Measurements from ENCODE around the gene AK9. TPM values are rescaled to one million over a fixed set of nuclear protein-coding genes. Genes with fewer than 3 reads are reported as not detected.

Gene AK9
- total and polyA plus RNA-seq, 7 experiments from 2014 or later = 5.8 to 19.5 (median 7.3) TPM

GRCh38 chr6:109672839-109673238, 18.2 kb downstream of the AK9 start:
- Histone ChIP-seq H3K36me3 (ENCODE audit: control insufficient read depth in 2 of 3, insufficient read depth in 3 of 3, low read length in 3 of 3) (peaks cover 0 to 7% (median 0%) of the 10 kb centered on the region in 3 experiments), H3K4me3 (ENCODE audit: low read length) (no peak overlapping the region), H3K9me3 (ENCODE audit: control insufficient read depth in 2 of 3, low read length in 3 of 3) (no peaks in the 10 kb centered on the region), H3K27me3 (ENCODE audit: control insufficient read depth in 2 of 2, insufficient read depth in 2 of 2, low read length in 2 of 2) (no peaks in the 10 kb centered on the region), H3K27ac (ENCODE audit: low read depth, low read length) (no peak overlapping the region), H3K4me1 (ENCODE audit: control insufficient read depth in 2 of 2, insufficient read depth in 2 of 2, low read length in 2 of 2) (no peaks in the 10 kb centered on the region)
- no peaks in the 10 kb centered on the region for H3K4me1 Mint-ChIP-seq
- no peak for ATAC-seq
- H3K4me3 Mint-ChIP-seq = no peak overlapping the region
- ChIA-PET CTCF (no interaction called here), POLR2A (no interaction called here)
- H3K27ac Mint-ChIP-seq = no peak overlapping the region
- H3K27me3 Mint-ChIP-seq = no peaks in the 10 kb centered on the region
- no peak for DNase-seq
- H3K36me3 Mint-ChIP-seq = peaks cover 4 to 46% (median 28%) of the 10 kb centered on the region in 5 donors
- intact Hi-C loops (cut with micrococcal nuclease) = no loop called here
- H3K9me3 Mint-ChIP-seq = peaks cover 0 to 5% (median 0%) of the 10 kb centered on the region in 11 donors

- intact Hi-C loops (cut with micrococcal nuclease) = no loop called here
- H3K36me3 Mint-ChIP-seq = peaks cover 4 to 46% (median 28%) of the 10 kb centered on the region in 5 donors
- Histone ChIP-seq H3K4me1 (ENCODE audit: control insufficient read depth in 2 of 2, insufficient read depth in 2 of 2, low read length in 2 of 2) (no peaks in the 10 kb centered on the region), H3K27me3 (ENCODE audit: control insufficient read depth in 2 of 2, insufficient read depth in 2 of 2, low read length in 2 of 2) (no peaks in the 10 kb centered on the region), H3K4me3 (ENCODE audit: low read length) (no peak overlapping the region), H3K36me3 (ENCODE audit: control insufficient read depth in 2 of 3, insufficient read depth in 3 of 3, low read length in 3 of 3) (peaks cover 0 to 7% (median 0%) of the 10 kb centered on the region in 3 experiments), H3K27ac (ENCODE audit: low read depth, low read length) (no peak overlapping the region), H3K9me3 (ENCODE audit: control insufficient read depth in 2 of 3, low read length in 3 of 3) (no peaks in the 10 kb centered on the region)
- H3K4me3 Mint-ChIP-seq = no peak overlapping the region
- DNase-seq = no peak
- no peak overlapping the region for H3K27ac Mint-ChIP-seq
- H3K9me3 Mint-ChIP-seq = peaks cover 0 to 5% (median 0%) of the 10 kb centered on the region in 11 donors
- ChIA-PET POLR2A (no interaction called here), CTCF (no interaction called here)
- no peaks in the 10 kb centered on the region for H3K4me1 Mint-ChIP-seq
- no peaks in the 10 kb centered on the region for H3K27me3 Mint-ChIP-seq
- ATAC-seq = no peak
Observed at GRCh38 chr6:109672175-109672574, 18.8 kb downstream of the AK9 start.

- Histone ChIP-seq H3K36me3 (ENCODE audit: control insufficient read depth in 2 of 3, insufficient read depth in 3 of 3, low read length in 3 of 3) (peaks cover 0 to 7% (median 0%) of the 10 kb centered on the region in 3 experiments), H3K4me3 (ENCODE audit: low read length) (no peak overlapping the region), H3K27ac (ENCODE audit: low read depth, low read length) (no peak overlapping the region), H3K4me1 (ENCODE audit: control insufficient read depth in 2 of 2, insufficient read depth in 2 of 2, low read length in 2 of 2) (no peaks in the 10 kb centered on the region), H3K9me3 (ENCODE audit: control insufficient read depth in 2 of 3, low read length in 3 of 3) (no peaks in the 10 kb centered on the region), H3K27me3 (ENCODE audit: control insufficient read depth in 2 of 2, insufficient read depth in 2 of 2, low read length in 2 of 2) (no peaks in the 10 kb centered on the region)
- POLR2A ChIA-PET = no interaction called here
- no peaks in the 10 kb centered on the region for H3K27me3 Mint-ChIP-seq
- CTCF ChIA-PET = no interaction called here
- ATAC-seq (no peak), DNase-seq (no peak)
- peaks cover 3 to 43% (median 28%) of the 10 kb centered on the region in 5 donors for H3K36me3 Mint-ChIP-seq
- intact Hi-C loops (cut with micrococcal nuclease) = no loop called here
- H3K4me1 Mint-ChIP-seq = no peaks in the 10 kb centered on the region
- H3K4me3 Mint-ChIP-seq = no peak overlapping the region
- H3K27ac Mint-ChIP-seq = no peak overlapping the region
- H3K9me3 Mint-ChIP-seq = peaks cover 0 to 4% (median 0%) of the 10 kb centered on the region in 11 donors
Observed at GRCh38 chr6:109671733-109672132, 19.3 kb downstream of the AK9 start.

GRCh38 chr6:109669811-109670210, 21.2 kb downstream of the AK9 start:
- Mint-ChIP-seq H3K27me3 (no peaks in the 10 kb centered on the region), H3K27ac (no peak overlapping the region), H3K4me3 (no peak overlapping the region), H3K4me1 (no peaks in the 10 kb centered on the region), H3K9me3 (no peaks in the 10 kb centered on the region), H3K36me3 (peaks cover 1 to 39% (median 28%) of the 10 kb centered on the region in 5 donors)
- Histone ChIP-seq H3K4me1 (ENCODE audit: control insufficient read depth in 2 of 2, insufficient read depth in 2 of 2, low read length in 2 of 2) (no peaks in the 10 kb centered on the region), H3K4me3 (ENCODE audit: low read length) (no peak overlapping the region), H3K27me3 (ENCODE audit: control insufficient read depth in 2 of 2, insufficient read depth in 2 of 2, low read length in 2 of 2) (no peaks in the 10 kb centered on the region), H3K36me3 (ENCODE audit: control insufficient read depth in 2 of 3, insufficient read depth in 3 of 3, low read length in 3 of 3) (peaks cover 0 to 7% (median 0%) of the 10 kb centered on the region in 3 experiments), H3K9me3 (ENCODE audit: control insufficient read depth in 2 of 3, low read length in 3 of 3) (no peaks in the 10 kb centered on the region), H3K27ac (ENCODE audit: low read depth, low read length) (no peak overlapping the region)
- intact Hi-C loops (cut with micrococcal nuclease) = no loop called here
- ATAC-seq (no peak), DNase-seq (no peak)
- ChIA-PET CTCF (no interaction called here), POLR2A (no interaction called here)

GRCh38 chr6:109662192-109662591, 28.8 kb downstream of the AK9 start:
- no peaks in the 10 kb centered on the region for H3K36me3 ChIP-seq (ENCODE audit: control insufficient read depth in 2 of 3, insufficient read depth in 3 of 3, low read length in 3 of 3)
- H3K27me3 Mint-ChIP-seq = no peaks in the 10 kb centered on the region
- intact Hi-C loops (cut with micrococcal nuclease) = no loop called here
- no peaks in the 10 kb centered on the region for H3K9me3 ChIP-seq (ENCODE audit: control insufficient read depth in 2 of 3, low read length in 3 of 3)
- H3K4me3 ChIP-seq (ENCODE audit: low read length) = no peak overlapping the region
- CTCF ChIA-PET = no interaction called here
- no peak for ATAC-seq
- no peak for DNase-seq
- no peak overlapping the region for H3K27ac Mint-ChIP-seq
- no peak overlapping the region for H3K4me3 Mint-ChIP-seq
- H3K27me3 ChIP-seq (ENCODE audit: control insufficient read depth in 2 of 2, insufficient read depth in 2 of 2, low read length in 2 of 2) = no peaks in the 10 kb centered on the region
- POLR2A ChIA-PET = no interaction called here
- peaks cover 0 to 3% (median 0%) of the 10 kb centered on the region in 7 donors for H3K4me1 Mint-ChIP-seq
- no peaks in the 10 kb centered on the region for H3K4me1 ChIP-seq (ENCODE audit: control insufficient read depth in 2 of 2, insufficient read depth in 2 of 2, low read length in 2 of 2)
- no peaks in the 10 kb centered on the region for H3K9me3 Mint-ChIP-seq
- H3K27ac ChIP-seq (ENCODE audit: low read depth, low read length) = no peak overlapping the region
- H3K36me3 Mint-ChIP-seq = peaks cover 0 to 19% (median 10%) of the 10 kb centered on the region in 5 donors

- Mint-ChIP-seq H3K27ac (no peak overlapping the region), H3K4me3 (no peak overlapping the region), H3K9me3 (no peaks in the 10 kb centered on the region), H3K36me3 (peaks cover 0 to 30% (median 14%) of the 10 kb centered on the region in 5 donors), H3K27me3 (no peaks in the 10 kb centered on the region), H3K4me1 (peaks cover 0 to 3% (median 0%) of the 10 kb centered on the region in 7 donors)
- Histone ChIP-seq H3K4me3 (ENCODE audit: low read length) (no peak overlapping the region), H3K4me1 (ENCODE audit: control insufficient read depth in 2 of 2, insufficient read depth in 2 of 2, low read length in 2 of 2) (no peaks in the 10 kb centered on the region), H3K27ac (ENCODE audit: low read depth, low read length) (no peak overlapping the region), H3K36me3 (ENCODE audit: control insufficient read depth in 2 of 3, insufficient read depth in 3 of 3, low read length in 3 of 3) (no peaks in the 10 kb centered on the region), H3K9me3 (ENCODE audit: control insufficient read depth in 2 of 3, low read length in 3 of 3) (no peaks in the 10 kb centered on the region), H3K27me3 (ENCODE audit: control insufficient read depth in 2 of 2, insufficient read depth in 2 of 2, low read length in 2 of 2) (no peaks in the 10 kb centered on the region)
- intact Hi-C loops (cut with micrococcal nuclease) = no loop called here
- no peak for ATAC-seq
- POLR2A ChIA-PET = interaction anchor here (0.6 kb wide), 1 partner anchor 25 kb away, joined by 3 read pairs; no protein-coding TSS in a partner anchor
- CTCF ChIA-PET = no interaction called here
- DNase-seq = no peak
Observed at GRCh38 chr6:109660526-109661320, 30.3 kb downstream of the AK9 start.

- Histone ChIP-seq H3K27ac (ENCODE audit: low read depth, low read length) (no peak overlapping the region), H3K4me1 (ENCODE audit: control insufficient read depth in 2 of 2, insufficient read depth in 2 of 2, low read length in 2 of 2) (no peaks in the 10 kb centered on the region), H3K9me3 (ENCODE audit: control insufficient read depth in 2 of 3, low read length in 3 of 3) (no peaks in the 10 kb centered on the region), H3K27me3 (ENCODE audit: control insufficient read depth in 2 of 2, insufficient read depth in 2 of 2, low read length in 2 of 2) (no peaks in the 10 kb centered on the region), H3K36me3 (ENCODE audit: control insufficient read depth in 2 of 3, insufficient read depth in 3 of 3, low read length in 3 of 3) (no peaks in the 10 kb centered on the region), H3K4me3 (ENCODE audit: low read length) (no peak overlapping the region)
- H3K36me3 Mint-ChIP-seq = peaks cover 0 to 50% (median 22%) of the 10 kb centered on the region in 5 donors
- H3K9me3 Mint-ChIP-seq = peaks cover 0 to 2% (median 0%) of the 10 kb centered on the region in 11 donors
- ChIA-PET POLR2A (no interaction called here), CTCF (no interaction called here)
- H3K4me1 Mint-ChIP-seq = peaks cover 0 to 3% (median 0%) of the 10 kb centered on the region in 7 donors
- no peak overlapping the region for H3K27ac Mint-ChIP-seq
- DNase-seq (no peak), ATAC-seq (no peak)
- intact Hi-C loops (cut with micrococcal nuclease) = no loop called here
- no peak overlapping the region for H3K4me3 Mint-ChIP-seq
- no peaks in the 10 kb centered on the region for H3K27me3 Mint-ChIP-seq
Observed at GRCh38 chr6:109655761-109656262, 35.2 kb downstream of the AK9 start.

Data from naive thymus-derived CD4-positive, alpha-beta T cell (primary cell).